Upper lobe of left lung (tissue), 6 donors: ENCODE measurements around the gene PSTK. TPM values are rescaled to one million over a fixed set of nuclear protein-coding genes. Genes with fewer than 3 reads are reported as not detected.

Experiments used
- ATAC-seq, 2 donors: fragments of 200-7000 bp; cut with Tn5 transposase; one replicate each; pipeline ENCODE4 v1.9.1; 2022; ENCODE audit warnings: mild to moderate bottlenecking in 2 of 2, moderate library complexity in 2 of 2; ENCODE audit not compliant: low FRiP score in 2 of 2
- DNase-seq, 2 donors: peaks; one replicate each; pipeline ENCODE4 v3.0.0-alpha.2; 2019 to 2020
- H3K27ac ChIP-seq, 4 donors: fragments of 200-600 bp; sonication (generic); one replicate each; pipeline ENCODE4 v1.5.1; 2016 to 2019
- H3K27me3 ChIP-seq, 4 donors: fragments of 200-600 bp; sonication (generic); one replicate each; pipeline ENCODE4 v1.5.1; 2017 to 2019
- H3K36me3 ChIP-seq, 4 donors: fragments of 200-600 bp; sonication (generic); one replicate each; pipeline ENCODE4 v1.5.1; 2016 to 2019
- H3K4me1 ChIP-seq, 4 donors: fragments of 200-600 bp; sonication (generic); one replicate each; pipeline ENCODE4 v1.5.1; 2018 to 2019
- H3K4me3 ChIP-seq, 4 donors: fragments of 200-600 bp; sonication (generic); one replicate each; pipeline ENCODE4 v1.5.1; 2017 to 2019; ENCODE audit warnings: mild to moderate bottlenecking in 2 of 4, moderate library complexity in 1 of 4
- H3K9me3 ChIP-seq, 4 donors: fragments of 200-600 bp; sonication (generic); one replicate each; pipeline ENCODE4 v1.5.1; 2018 to 2019
- CTCF ChIP-seq, 6 experiments: fragments of 450-650 bp in 4 of 6; fragments of 200-600 bp in 2 of 6; sonication (generic) in 2 of 6; IDR thresholded peaks; one replicate each; pipeline ENCODE4 v1.5.1; 2016 to 2019; ENCODE audit warnings: antibody characterized with exemption in 6 of 6
- EP300 ChIP-seq, 4 donors: sonication (generic); formaldehyde crosslinking; IDR thresholded peaks; one replicate each; pipeline ENCODE4 v1.5.1; 2017; ENCODE audit warnings: antibody characterized with exemption in 4 of 4, control low read depth in 2 of 4
- POLR2A ChIP-seq, 4 donors: fragments of 450-650 bp; IDR thresholded peaks; one replicate each; pipeline ENCODE4 v1.5.1; 2016 to 2017; ENCODE audit warnings: antibody characterized with exemption in 4 of 4, mild to moderate bottlenecking in 2 of 4
- POLR2AphosphoS5 ChIP-seq, 2 donors: sonication (generic); formaldehyde crosslinking; IDR thresholded peaks; one replicate each; pipeline ENCODE4 v1.5.1; 2017; ENCODE audit warnings: antibody characterized with exemption in 2 of 2
- WGBS, 2 donors: methylation state at CpG; one replicate each; pipeline ENCODE4 v1.1.5; 2017 to 2018; 5-methylcytosine and 5-hydroxymethylcytosine counted together
- total RNA-seq, 6 donors: library from RNA; depleted of rRNA in 4 of 6; stranded (reverse); fragments of >200 nt in 4 of 6; gene quantifications; one replicate each; pipeline versions ENCODE4 v1.1.0 to v1.2.1, GENCODE V29; 2016 to 2021
- donor health status: DM: no; HTN: no; CAD: no; lungs with moderate emphysema.
- donor health status: DM: no; HTN: yes; CAD: no; lungs with severe emphysema.

Gene PSTK
- total RNA-seq, 6 donors from 2014 or later, result 1.4 to 6.2 (median 3.7) TPM

DNA sequence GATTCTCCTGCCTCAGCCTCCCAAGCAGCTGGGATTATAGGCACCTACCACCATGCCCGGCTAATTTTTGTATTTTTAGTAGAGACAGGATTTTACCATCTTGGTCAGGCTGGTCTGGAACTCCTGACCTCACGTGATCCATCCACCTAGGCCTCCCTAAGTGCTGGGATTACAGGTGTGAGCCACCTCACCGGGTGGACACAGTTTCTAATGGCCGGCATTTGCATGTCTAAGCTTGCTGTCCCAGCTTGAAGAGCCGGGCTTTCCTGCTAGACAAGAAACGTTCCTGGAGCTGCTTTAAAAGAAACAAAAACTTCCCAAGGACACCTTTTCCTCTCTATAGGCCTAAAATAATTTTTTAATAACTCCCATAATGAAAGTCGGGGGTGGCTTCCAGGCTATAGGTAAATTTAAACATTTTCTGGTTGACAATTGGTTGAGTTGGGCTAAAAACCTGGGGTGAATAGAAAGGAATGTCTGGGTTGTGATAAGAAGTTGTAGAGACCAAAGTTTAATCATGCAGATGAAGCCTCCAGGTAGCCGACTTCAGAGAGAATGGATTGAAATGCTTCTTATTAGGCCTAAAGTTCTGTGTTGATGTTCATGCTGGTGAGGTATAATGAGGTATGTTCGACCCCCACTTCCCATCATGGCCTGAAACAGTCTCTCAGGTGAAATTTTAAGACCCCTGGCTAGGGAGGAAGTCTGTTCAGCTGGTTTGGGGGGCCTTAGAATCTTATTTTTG lies 37.4 kb downstream of the PSTK start:
- ATAC-seq (no peak), DNase-seq (no peak)
- TF ChIP-seq EP300 (IDR thresholded peaks at IDR 0.05) (no peak), POLR2A (IDR thresholded peaks at IDR 0.05) (no peak), POLR2AphosphoS5 (IDR thresholded peaks at IDR 0.05) (no peak), CTCF (IDR thresholded peaks at IDR 0.05) (no peak)
- Histone ChIP-seq H3K27me3 (no peaks in the 10 kb centered on the region), H3K4me3 (no peak overlapping the region), H3K9me3 (no peaks in the 10 kb centered on the region), H3K27ac (no peak overlapping the region), H3K36me3 (no peaks in the 10 kb centered on the region), H3K4me1 (peaks cover 0 to 5% (median 2%) of the 10 kb centered on the region in 4 donors)
- WGBS, 2 donors, result 77 to 78% methylated on average over 9 of the region's 9 CpGs

- ATAC-seq, result no peak
- Histone ChIP-seq H3K4me1 (peaks cover 0 to 5% (median 2%) of the 10 kb centered on the region in 4 donors), H3K27ac (no peak overlapping the region), H3K27me3 (no peaks in the 10 kb centered on the region), H3K36me3 (no peaks in the 10 kb centered on the region), H3K4me3 (no peak overlapping the region), H3K9me3 (no peaks in the 10 kb centered on the region)
- WGBS, 2 donors, result 91% methylated on average over 7 of the region's 7 CpGs
- DNase-seq, result no peak
- TF ChIP-seq CTCF (IDR thresholded peaks at IDR 0.05) (no peak), POLR2A (IDR thresholded peaks at IDR 0.05) (no peak), EP300 (IDR thresholded peaks at IDR 0.05) (no peak), POLR2AphosphoS5 (IDR thresholded peaks at IDR 0.05) (no peak)
These were observed 38.3 kb downstream of the PSTK start for GRCh38 chr10:123018531-123018930.

DNA sequence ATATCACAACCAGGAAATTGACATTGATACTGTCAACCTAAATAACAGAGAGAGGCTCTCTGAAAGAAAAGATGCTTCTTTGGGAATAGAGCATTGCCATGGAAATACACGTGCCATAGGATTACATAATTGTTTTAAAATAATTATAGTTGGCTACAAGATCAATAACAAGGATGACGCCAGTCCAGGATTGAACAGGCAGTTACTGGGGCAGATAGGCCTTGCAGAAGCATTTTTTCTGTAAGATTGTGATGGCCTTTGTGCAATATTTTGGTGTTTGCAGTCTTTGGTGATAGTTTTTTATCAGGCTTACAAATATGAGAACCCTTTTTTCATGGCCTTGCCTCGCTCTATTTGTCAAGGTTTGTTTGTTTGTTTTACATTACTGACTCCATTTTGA lies 39.1 kb downstream of the PSTK start:
- Histone ChIP-seq H3K9me3 (no peaks in the 10 kb centered on the region), H3K27me3 (no peaks in the 10 kb centered on the region), H3K27ac (no peak overlapping the region), H3K4me1 (peaks cover 0 to 4% (median 0%) of the 10 kb centered on the region in 4 donors), H3K36me3 (no peaks in the 10 kb centered on the region), H3K4me3 (no peak overlapping the region)
- WGBS, 2 donors, result 62 to 84% methylated on average over 3 of the region's 3 CpGs
- TF ChIP-seq EP300 (IDR thresholded peaks at IDR 0.05) (no peak), POLR2AphosphoS5 (IDR thresholded peaks at IDR 0.05) (no peak), CTCF (IDR thresholded peaks at IDR 0.05) (no peak), POLR2A (IDR thresholded peaks at IDR 0.05) (no peak)
- ATAC-seq (no peak), DNase-seq (no peak)

DNA sequence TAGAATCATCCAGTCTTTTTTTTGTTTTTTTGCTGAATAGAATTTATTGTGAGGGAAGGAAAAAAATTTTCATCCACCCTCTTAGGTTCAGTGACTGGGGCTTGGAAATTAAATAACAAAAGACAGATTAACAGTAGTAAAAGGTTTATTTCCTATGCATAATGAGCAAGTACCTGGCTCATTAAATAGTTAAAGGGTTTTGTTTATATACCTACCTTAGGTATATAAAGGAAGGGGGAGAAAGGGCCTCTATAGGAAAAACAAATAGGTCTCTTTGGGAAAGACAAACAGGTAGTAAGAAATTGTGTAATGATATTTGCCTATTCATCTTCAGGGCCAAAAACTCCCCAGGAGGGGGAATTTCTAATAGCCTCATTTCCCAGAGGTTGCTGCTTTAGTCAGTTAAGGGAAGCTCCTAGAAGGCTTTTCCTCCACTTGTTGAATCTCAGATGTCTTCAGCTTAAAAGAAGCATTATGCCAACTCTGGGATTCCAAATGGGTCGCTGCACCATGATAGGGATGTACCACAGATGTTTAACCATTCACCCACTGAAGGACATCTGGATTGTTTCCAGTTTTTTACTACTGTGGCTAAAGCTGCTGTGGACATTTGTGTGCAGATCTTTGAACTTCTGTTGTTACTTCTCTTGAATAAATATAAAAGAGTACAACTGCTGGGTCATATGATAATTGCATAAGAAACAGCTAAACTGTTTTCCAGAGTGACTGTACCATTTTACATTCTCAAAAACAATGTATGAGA lies 39.9 kb downstream of the PSTK start:
- no peaks in the 10 kb centered on the region for H3K27me3 ChIP-seq
- no peak overlapping the region for H3K27ac ChIP-seq
- H3K36me3 ChIP-seq, result no peaks in the 10 kb centered on the region
- no peak overlapping the region for H3K4me3 ChIP-seq
- TF ChIP-seq CTCF (IDR thresholded peaks at IDR 0.05) (no peak), EP300 (IDR thresholded peaks at IDR 0.05) (no peak), POLR2AphosphoS5 (IDR thresholded peaks at IDR 0.05) (no peak), POLR2A (IDR thresholded peaks at IDR 0.05) (no peak)
- H3K4me1 ChIP-seq, result peaks cover 0 to 4% (median 0%) of the 10 kb centered on the region in 4 donors
- H3K9me3 ChIP-seq, result no peaks in the 10 kb centered on the region
- DNase-seq (no peak), ATAC-seq (no peak)
- WGBS, 2 donors, result 67 to 74% methylated on average over 1 of the region's 1 CpG
